LNCaP clone FGC (cell line): ENCODE results near the gene NCMAP.
"Not testable (repeated sequence)": the region's sequence is repeated elsewhere in the genome, so short reads cannot be mapped to it uniquely, and the experiment has no call there.

Source experiments
- DNase-seq: peaks from one replicate; pipeline ENCODE4 v3.0.0-alpha.2; 2011; ENCODE audit warnings: low read depth
- H3K4me3 ChIP-seq: 2 replicates; pipeline ENCODE4 v1.5.1; 2011; ENCODE audit warnings: mild to moderate bottlenecking, low read depth, low read length, control low read depth
- TF ChIP-seq, protein P1 (sequence below): IDR thresholded peaks from 2 replicates; pipeline ENCODE4 v1.5.1; 2012; ENCODE audit warnings: mild to moderate bottlenecking; ENCODE audit not compliant: control insufficient read depth, insufficient read depth; ENCODE audit errors: extremely low read depth

NCMAP gene

DNA sequence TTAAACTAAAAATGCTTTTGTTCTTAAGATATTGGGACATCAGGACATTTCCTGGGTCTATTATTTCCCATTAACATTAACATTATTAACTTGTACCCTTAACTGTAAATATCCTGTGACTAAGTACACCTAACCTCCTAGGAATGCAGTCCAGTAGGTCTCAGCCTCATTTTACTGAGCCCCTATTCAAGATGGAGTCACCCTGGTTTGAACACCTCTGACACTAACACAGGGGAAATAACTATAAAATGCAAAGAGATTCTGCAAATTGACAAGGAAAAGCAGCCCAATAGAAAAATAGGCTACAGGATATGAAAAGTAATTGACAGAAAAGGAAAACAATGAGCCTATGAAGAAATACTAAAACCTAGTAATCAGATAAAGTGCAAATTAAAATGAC is 11.6 kb upstream of the NCMAP start:
- TF ChIP-seq, protein P1, sequence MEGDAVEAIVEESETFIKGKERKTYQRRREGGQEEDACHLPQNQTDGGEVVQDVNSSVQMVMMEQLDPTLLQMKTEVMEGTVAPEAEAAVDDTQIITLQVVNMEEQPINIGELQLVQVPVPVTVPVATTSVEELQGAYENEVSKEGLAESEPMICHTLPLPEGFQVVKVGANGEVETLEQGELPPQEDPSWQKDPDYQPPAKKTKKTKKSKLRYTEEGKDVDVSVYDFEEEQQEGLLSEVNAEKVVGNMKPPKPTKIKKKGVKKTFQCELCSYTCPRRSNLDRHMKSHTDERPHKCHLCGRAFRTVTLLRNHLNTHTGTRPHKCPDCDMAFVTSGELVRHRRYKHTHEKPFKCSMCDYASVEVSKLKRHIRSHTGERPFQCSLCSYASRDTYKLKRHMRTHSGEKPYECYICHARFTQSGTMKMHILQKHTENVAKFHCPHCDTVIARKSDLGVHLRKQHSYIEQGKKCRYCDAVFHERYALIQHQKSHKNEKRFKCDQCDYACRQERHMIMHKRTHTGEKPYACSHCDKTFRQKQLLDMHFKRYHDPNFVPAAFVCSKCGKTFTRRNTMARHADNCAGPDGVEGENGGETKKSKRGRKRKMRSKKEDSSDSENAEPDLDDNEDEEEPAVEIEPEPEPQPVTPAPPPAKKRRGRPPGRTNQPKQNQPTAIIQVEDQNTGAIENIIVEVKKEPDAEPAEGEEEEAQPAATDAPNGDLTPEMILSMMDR: no peak
- no peak overlapping the region for H3K4me3 ChIP-seq
- no peak for DNase-seq

DNA sequence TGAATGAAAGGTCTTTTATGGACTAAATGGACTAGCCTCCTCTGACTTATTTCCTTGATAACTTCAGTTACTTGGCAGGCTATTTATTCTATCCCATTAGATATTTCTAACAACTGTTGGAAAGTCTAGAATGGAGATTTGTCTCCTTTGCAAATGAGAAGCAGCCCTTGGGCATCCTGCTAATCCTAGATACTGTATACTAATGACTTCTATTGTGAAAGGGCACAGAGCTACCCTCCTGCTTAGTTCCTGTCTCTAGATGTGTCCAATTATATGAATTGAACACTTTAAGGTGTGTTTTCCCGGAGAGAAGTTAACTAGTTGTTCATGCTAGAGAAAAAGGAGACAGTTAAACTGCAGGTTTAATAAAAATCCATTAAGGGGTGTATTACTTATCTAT is 10.2 kb upstream of the NCMAP start:
- H3K4me3 ChIP-seq: no peak overlapping the region
- TF ChIP-seq, protein P1: no peak
- no peak for DNase-seq

DNA sequence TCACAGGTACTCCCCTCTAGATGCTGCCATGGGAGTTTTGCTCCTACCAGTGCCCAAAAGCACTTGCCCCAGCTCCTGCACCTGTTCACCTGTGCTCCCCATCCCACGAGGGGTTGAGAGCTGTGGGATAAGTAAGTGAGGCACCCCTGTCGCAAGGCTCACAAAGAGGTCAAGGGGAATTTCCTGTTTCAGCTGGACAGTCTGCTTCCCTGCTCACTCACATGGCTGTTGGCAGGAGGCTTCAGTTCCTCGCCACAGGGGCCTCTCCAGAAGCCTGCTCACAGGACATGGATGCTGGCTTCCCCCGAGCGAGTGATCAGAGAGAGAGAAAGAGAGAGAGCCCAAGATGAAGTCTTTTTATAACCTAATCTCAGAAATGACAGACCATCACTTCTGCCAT is 8.7 kb upstream of the NCMAP start:
- TF ChIP-seq, protein P1: no peak
- no peak overlapping the region for H3K4me3 ChIP-seq

DNA sequence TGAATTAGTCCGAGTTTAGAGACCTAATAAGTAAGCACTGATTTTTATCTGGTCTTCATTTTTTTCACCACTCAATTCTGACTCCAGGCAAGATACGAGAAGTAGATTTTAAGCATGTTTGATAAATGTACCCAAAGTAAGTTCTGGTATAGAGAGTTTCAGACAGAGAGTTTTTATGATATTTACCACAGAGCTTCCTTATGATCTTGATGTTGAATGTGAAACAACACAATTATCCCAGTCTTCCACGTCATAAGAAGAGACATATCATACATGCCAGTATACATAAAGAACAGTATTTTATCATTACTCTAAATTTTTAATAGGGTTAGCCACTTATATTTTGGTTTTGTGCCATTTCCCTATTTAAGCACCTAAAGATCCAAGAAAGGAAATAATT is 7.8 kb upstream of the NCMAP start:
- TF ChIP-seq, protein P1: no peak
- H3K4me3 ChIP-seq: no peak overlapping the region
- peak; percentile 4 for DNase-seq

More for the DNA sequence above, 8.7 kb upstream of the NCMAP start:
- DNase-seq: no peak

DNA sequence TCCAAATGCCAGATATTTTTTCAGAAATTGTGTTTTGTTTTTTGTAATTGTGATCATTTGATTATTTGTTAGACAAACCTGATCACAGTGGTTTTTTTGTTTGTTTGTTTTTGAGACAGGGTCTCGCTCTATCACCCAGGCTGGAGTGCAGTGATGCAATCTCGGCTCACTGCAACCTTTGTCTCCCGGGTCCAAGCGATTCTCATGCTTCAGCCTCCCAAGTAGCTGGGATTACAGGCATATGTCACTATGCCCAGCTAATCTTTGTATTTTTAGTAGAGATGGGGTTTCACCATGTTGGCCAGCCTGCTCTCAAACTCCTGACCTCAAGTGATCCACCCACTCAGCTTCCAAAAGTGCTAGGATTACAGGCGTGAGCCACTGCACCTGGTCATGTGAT is 6.7 kb upstream of the NCMAP start:
- DNase-seq, H3K4me3 ChIP-seq: not testable (repeated sequence)

DNA sequence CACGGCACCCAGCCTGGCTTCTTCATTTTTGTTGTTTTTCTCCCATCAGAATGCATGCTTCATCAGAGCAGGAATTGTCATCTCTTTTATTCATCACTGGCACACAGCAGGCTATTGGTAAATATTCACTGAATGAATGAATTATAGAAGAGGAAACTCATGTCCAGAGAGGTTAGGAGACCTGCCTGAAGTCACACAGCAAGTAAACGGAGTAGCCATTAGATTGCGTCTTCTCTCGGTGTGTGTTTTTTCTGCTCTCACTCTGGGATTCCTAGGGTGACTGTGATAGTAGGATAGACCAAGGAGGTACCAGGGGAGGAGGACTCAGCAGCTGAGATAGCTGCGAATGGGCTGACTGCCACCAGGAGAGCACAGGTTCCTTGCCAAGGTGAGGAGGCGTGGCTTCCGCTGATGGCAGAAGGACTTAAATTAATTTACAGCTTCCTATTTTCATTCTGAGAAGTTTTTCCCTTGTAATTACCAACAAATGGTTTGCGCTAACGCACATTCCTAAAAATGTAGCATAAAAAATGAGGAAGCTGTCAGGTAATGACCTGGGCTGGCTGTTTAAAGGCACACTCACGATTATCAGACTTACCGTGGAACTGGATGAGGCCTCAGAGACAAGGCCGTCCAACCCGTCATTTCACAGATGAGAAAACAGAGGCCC is 4.5 kb upstream of the NCMAP start:
- peak; percentile 8 for DNase-seq
- H3K4me3 ChIP-seq: no peak overlapping the region
- TF ChIP-seq, protein P1: no peak

DNA sequence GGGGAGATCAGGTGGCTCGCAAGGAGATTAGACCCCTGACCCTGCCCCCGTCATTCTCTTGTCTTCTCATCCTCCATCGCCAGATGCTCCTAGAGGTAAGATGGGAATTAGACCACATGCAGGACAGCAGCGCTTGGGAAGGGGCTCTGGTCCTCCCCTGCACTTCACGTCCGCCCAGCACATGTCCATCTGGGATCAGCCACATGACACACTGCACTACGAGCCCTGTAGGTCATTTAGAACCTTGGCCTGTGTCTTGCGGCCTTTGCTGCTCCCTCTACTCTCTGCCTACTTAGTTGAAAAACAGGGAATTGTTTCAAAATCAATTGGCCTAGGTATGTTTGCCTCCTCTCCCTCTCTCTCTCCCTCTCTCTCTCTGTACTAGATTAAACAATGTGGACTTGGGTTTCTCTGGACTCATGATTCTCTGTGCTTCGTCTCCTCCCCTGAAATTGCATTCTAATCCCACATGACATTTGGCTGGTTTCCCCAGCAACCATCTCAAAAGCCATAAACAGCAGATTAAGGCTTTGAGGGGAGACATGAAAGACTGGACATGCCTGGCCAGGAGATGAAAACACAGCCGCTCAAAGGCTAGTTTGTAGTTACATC is 3.8 kb upstream of the NCMAP start:
- TF ChIP-seq, protein P1: no peak
- DNase-seq: no peak
- H3K4me3 ChIP-seq: no peak overlapping the region
